ENCODE measurements around the gene FAM161B. TPM values are rescaled to one million over a fixed set of nuclear protein-coding genes. Genes with fewer than 3 reads are reported as not detected.

The FAM161B gene
- total and polyA plus RNA-seq, 2 of the 13 experiments (the other 11 are each of a cell fraction or from before 2014, with no cell fraction given): 1.6 to 2.0 TPM

GRCh38 chr14:73886449-73887317 lies 63.2 kb downstream of the FAM161B start, which contains the start of gene ZNF410 (continued):
- TF ChIP-seq RXRA (CRISPR knock-in tag; IDR thresholded peaks at IDR 0.05): peak; percentile 71
- TF ChIP-seq, protein P1, sequence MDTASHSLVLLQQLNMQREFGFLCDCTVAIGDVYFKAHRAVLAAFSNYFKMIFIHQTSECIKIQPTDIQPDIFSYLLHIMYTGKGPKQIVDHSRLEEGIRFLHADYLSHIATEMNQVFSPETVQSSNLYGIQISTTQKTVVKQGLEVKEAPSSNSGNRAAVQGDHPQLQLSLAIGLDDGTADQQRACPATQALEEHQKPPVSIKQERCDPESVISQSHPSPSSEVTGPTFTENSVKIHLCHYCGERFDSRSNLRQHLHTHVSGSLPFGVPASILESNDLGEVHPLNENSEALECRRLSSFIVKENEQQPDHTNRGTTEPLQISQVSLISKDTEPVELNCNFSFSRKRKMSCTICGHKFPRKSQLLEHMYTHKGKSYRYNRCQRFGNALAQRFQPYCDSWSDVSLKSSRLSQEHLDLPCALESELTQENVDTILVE (CRISPR knock-in tag; IDR thresholded peaks at IDR 0.05): peak; percentile 93
- no peak for TF ChIP-seq MBD4 (IDR thresholded peaks at IDR 0.05; ENCODE audit: borderline replicate concordance, low read length)
- TF ChIP-seq, protein P2, sequence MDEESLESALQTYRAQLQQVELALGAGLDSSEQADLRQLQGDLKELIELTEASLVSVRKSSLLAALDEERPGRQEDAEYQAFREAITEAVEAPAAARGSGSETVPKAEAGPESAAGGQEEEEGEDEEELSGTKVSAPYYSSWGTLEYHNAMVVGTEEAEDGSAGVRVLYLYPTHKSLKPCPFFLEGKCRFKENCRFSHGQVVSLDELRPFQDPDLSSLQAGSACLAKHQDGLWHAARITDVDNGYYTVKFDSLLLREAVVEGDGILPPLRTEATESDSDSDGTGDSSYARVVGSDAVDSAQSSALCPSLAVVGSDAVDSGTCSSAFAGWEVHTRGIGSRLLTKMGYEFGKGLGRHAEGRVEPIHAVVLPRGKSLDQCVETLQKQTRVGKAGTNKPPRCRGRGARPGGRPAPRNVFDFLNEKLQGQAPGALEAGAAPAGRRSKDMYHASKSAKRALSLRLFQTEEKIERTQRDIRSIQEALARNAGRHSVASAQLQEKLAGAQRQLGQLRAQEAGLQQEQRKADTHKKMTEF (CRISPR knock-in tag; IDR thresholded peaks at IDR 0.05): peak; percentile 93
- TF ChIP-seq, protein P3, sequence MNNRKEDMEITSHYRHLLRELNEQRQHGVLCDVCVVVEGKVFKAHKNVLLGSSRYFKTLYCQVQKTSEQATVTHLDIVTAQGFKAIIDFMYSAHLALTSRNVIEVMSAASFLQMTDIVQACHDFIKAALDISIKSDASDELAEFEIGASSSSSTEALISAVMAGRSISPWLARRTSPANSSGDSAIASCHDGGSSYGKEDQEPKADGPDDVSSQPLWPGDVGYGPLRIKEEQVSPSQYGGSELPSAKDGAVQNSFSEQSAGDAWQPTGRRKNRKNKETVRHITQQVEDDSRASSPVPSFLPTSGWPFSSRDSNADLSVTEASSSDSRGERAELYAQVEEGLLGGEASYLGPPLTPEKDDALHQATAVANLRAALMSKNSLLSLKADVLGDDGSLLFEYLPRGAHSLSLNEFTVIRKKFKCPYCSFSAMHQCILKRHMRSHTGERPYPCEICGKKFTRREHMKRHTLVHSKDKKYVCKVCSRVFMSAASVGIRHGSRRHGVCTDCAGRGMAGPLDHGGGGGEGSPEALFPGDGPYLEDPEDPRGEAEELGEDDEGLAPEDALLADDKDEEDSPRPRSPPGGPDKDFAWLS (CRISPR knock-in tag; IDR thresholded peaks at IDR 0.05; ENCODE audit: borderline replicate concordance): peak; percentile 80; the same call in 1 of the 2 replicates
- peak; percentile 21; the same call in 1 of the 2 replicates for TF ChIP-seq NFKBIZ (CRISPR knock-in tag; IDR thresholded peaks at IDR 0.05)

Measured in HepG2 (cell line).